Activated T-cell treated with anti-CD3 and anti-CD28 coated beads, Interleukin-2, amount 50 U/mL, for 4 hours (primary cell): ENCODE measurements around the gene AQP9. TPM values are rescaled to one million over a fixed set of nuclear protein-coding genes. Genes with fewer than 3 reads are reported as not detected.
A peak's percentile ranks its signal among the peaks of the same experiment; 100 is the strongest.

Experiments
- ATAC-seq, 2 donors: fragments of 200-7000 bp; cut with Tn5 transposase; one replicate each; pipeline ENCODE4 v1.10.0; 2021
- DNase-seq: peaks from one replicate; pipeline ENCODE4 v3.0.0-alpha.2; 2020
- H3K27me3 Mint-ChIP-seq: one replicate; pipeline ENCODE4 v1.8.0; 2021; ENCODE audit warnings: low read depth, mixed read lengths
- H3K36me3 Mint-ChIP-seq: one replicate; pipeline ENCODE4 v1.8.0; 2022; ENCODE audit warnings: mixed read lengths; ENCODE audit not compliant: insufficient read depth
- H3K4me1 Mint-ChIP-seq: one replicate; pipeline ENCODE4 v1.8.0; 2021; ENCODE audit warnings: low read depth, mixed read lengths
- H3K4me3 Mint-ChIP-seq: one replicate; pipeline ENCODE4 v1.8.0; 2021; ENCODE audit warnings: mild to moderate bottlenecking, moderate library complexity, mixed read lengths
- H3K9me3 Mint-ChIP-seq: one replicate; pipeline ENCODE4 v1.8.0; 2021; ENCODE audit warnings: mixed read lengths
- total RNA-seq, 3 donors: library from RNA; stranded (reverse); gene quantifications; one replicate each; pipeline ENCODE4 v1.2.1, GENCODE V29; 2021

Gene AQP9
- total RNA-seq, 3 donors from 2014 or later, result 0.26 to 0.99 (median 0.60) TPM

- ATAC-seq (no peak), DNase-seq (no peak)
- Mint-ChIP-seq H3K9me3 (no peaks in the 10 kb centered on the region), H3K27me3 (peaks cover 2% of the 10 kb centered on the region), H3K4me1 (no peaks in the 10 kb centered on the region), H3K4me3 (no peak overlapping the region), H3K36me3 (no peaks in the 10 kb centered on the region)
These were observed 74.8 kb downstream of the AQP9 start for GRCh38 chr15:58212909-58213526.

DNA sequence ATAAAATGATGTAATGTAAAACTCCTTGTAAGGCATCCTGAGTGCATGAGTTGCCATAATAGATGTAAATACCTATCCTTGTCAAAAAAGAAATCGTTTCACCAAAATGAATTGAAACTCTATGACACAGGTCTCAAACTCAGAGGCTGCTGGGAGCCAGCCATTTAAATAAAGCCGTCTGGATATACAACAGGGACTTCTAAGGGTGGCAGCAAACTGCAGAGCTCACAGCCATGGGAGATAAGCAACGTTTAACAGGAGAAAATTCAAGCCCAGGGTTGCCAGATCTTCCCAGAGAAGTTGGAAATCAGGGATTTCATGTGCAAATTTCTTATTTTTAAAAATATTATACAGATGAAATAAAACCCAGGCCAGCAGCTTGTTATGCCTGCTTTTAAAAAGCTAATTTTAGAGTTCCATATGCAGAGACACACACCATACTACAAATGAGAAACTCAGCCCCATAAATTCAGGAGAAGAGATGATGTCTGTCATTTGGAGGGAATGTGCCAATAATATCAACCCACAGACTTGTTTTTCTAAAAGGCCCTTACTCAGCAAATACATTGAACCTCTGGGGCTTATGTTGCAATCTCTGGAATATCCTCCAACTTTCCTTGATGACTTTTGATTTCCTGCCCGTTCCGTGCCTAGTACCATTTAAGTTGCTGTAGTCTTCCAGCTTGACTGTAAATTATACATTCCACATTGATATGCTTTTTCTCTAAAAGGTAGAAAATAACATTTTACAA is 75.6 kb downstream of the AQP9 start:
- no peak overlapping the region for H3K4me3 Mint-ChIP-seq
- no peaks in the 10 kb centered on the region for H3K9me3 Mint-ChIP-seq
- H3K4me1 Mint-ChIP-seq, result no peaks in the 10 kb centered on the region

GRCh38 chr15:58214591-58215340 is 76.6 kb downstream of the AQP9 start:
- no peak for ATAC-seq
- Mint-ChIP-seq H3K4me1 (no peaks in the 10 kb centered on the region), H3K4me3 (no peak overlapping the region), H3K27me3 (peaks cover 2% of the 10 kb centered on the region), H3K36me3 (no peaks in the 10 kb centered on the region), H3K9me3 (no peaks in the 10 kb centered on the region)
- no peak for DNase-seq

More for the DNA sequence above, 75.6 kb downstream of the AQP9 start:
- peaks cover 2% of the 10 kb centered on the region for H3K27me3 Mint-ChIP-seq
- DNase-seq (no peak), ATAC-seq (no peak)
- H3K36me3 Mint-ChIP-seq, result no peaks in the 10 kb centered on the region

DNA sequence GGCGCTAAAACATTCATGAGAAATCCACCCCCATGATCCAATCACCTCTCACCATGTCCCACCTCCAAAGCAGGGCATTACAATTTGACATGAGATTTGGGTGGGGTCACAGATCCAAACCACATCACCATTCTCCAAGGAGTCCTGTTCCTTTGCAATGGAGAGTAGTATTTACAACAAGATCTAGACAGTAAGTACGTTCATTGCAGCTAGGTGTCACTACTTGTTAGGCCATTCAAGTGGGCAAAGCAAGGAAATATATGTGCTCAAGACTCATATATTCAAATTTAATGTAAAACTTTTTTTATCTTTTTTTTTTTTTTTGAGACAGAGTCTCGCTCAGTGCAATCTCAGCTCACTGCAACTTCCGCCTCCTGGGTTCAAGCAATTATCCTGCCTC is 79.3 kb downstream of the AQP9 start:
- DNase-seq, result no peak
- Mint-ChIP-seq H3K27me3 (peaks cover 2% of the 10 kb centered on the region), H3K36me3 (no peaks in the 10 kb centered on the region), H3K4me1 (no peaks in the 10 kb centered on the region), H3K9me3 (no peaks in the 10 kb centered on the region), H3K4me3 (no peak overlapping the region)
- no peak for ATAC-seq

GRCh38 chr15:58221591-58222241 is 83.5 kb downstream of the AQP9 start:
- no peaks in the 10 kb centered on the region for H3K9me3 Mint-ChIP-seq
- H3K36me3 Mint-ChIP-seq, result no peaks in the 10 kb centered on the region
- no peak for ATAC-seq
- DNase-seq, result no peak
- H3K4me1 Mint-ChIP-seq, result no peaks in the 10 kb centered on the region
- H3K4me3 Mint-ChIP-seq, result no peak overlapping the region
- peaks cover 2% of the 10 kb centered on the region for H3K27me3 Mint-ChIP-seq

GRCh38 chr15:58222679-58223078 is 84.5 kb downstream of the AQP9 start:
- H3K36me3 Mint-ChIP-seq, result no peaks in the 10 kb centered on the region
- no peaks in the 10 kb centered on the region for H3K27me3 Mint-ChIP-seq
- ATAC-seq (no peak), DNase-seq (no peak)
- no peaks in the 10 kb centered on the region for H3K9me3 Mint-ChIP-seq
- H3K4me1 Mint-ChIP-seq, result no peaks in the 10 kb centered on the region
- no peak overlapping the region for H3K4me3 Mint-ChIP-seq

- no peaks in the 10 kb centered on the region for H3K9me3 Mint-ChIP-seq
- no peaks in the 10 kb centered on the region for H3K27me3 Mint-ChIP-seq
- no peak for ATAC-seq
- H3K4me3 Mint-ChIP-seq, result no peak overlapping the region
- no peak for DNase-seq
- no peaks in the 10 kb centered on the region for H3K36me3 Mint-ChIP-seq
- H3K4me1 Mint-ChIP-seq, result peaks cover 4% of the 10 kb centered on the region
These were observed 85.3 kb downstream of the AQP9 start for GRCh38 chr15:58223432-58223831.

DNA sequence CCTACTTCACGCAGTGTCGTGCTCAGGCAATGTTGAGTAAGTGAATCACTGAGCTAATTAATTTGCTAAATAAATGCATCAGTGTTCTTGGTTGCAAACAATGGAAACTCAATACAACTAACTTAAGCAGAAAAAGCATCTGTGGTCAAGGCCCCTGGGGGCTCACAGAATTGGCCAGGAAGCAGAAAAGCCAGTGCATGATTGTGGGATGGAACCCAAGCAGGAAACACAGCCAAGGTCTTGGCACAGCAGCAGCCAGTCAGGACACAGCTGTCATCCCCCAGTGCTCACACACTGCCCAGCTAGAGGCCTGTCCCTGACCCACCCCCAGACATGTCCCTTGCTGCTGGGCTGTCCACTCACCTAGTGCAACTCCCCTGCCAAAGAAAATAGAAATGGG is 85.9 kb downstream of the AQP9 start:
- no peak for ATAC-seq
- no peak for DNase-seq
- peaks cover 11% of the 10 kb centered on the region for H3K4me1 Mint-ChIP-seq
- no peaks in the 10 kb centered on the region for H3K36me3 Mint-ChIP-seq
- peaks cover 2% of the 10 kb centered on the region for H3K27me3 Mint-ChIP-seq
- no peak overlapping the region for H3K4me3 Mint-ChIP-seq
- H3K9me3 Mint-ChIP-seq, result no peaks in the 10 kb centered on the region

DNA sequence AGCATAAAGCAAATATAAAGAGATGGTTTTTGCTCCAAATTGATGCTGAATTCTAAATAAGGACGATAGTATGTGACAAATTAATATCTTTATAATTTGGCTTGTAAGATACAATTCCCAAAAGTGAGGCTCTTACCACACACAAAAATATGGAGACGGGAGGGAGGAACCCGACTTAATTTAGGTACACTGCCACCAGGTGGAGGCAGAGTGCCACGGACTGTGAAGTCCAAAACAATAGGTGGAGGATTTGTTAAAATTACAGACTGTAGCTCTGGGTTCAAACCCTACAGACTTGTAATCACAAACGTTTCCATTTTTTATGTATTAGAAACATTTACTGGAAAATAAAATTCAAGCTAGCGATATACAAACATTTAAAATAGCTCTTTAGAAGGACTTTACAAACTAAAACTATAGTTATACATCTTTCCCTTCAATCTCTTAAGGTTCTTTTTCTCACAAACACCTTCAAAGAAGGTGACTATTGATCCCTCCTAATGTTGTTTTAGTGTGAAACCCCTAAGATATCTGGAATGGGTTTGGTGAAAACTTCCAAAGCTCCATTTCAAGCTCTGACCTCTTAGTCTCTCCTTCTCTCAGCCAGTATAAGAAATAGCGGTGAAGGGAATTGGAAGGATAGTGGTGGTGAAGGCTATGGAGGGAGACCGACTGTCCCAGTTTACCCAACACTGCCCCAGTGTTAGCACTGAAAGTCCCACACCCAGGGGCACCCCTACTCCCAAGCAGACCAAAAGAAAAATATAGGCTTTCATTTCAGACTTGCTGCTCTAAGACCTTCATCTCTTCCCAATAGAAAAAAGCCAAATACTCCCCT is 89.7 kb downstream of the AQP9 start:
- Mint-ChIP-seq H3K4me1 (peaks cover 14% of the 10 kb centered on the region), H3K27me3 (peaks cover 9% of the 10 kb centered on the region), H3K9me3 (no peaks in the 10 kb centered on the region), H3K36me3 (no peaks in the 10 kb centered on the region), H3K4me3 (no peak overlapping the region)
- ATAC-seq (peak; percentile 53 to 54), DNase-seq (peak; percentile 60)

DNA sequence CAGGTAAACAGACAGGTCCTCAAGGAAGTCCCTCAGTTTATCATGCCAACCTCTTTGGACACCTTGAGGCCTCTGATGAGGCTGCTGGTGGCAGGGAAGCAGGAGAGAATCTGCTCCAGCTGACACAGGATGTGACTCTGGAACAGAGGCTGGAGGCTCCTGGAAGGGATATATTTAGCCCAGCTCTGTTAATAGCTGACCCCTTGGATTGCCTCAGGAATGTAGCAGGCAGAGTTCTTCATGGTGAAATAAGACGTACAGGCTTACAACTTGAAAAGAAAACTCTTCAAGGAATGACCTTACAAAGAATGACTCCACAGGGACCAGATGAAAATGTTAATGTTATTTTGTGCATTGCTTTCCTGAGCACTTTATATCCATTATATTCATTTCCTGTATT is 90.5 kb downstream of the AQP9 start:
- Mint-ChIP-seq H3K4me3 (no peak overlapping the region), H3K27me3 (peaks cover 9% of the 10 kb centered on the region), H3K9me3 (no peaks in the 10 kb centered on the region), H3K36me3 (no peaks in the 10 kb centered on the region), H3K4me1 (peaks cover 14% of the 10 kb centered on the region)
- ATAC-seq, result no peak
- DNase-seq, result no peak

GRCh38 chr15:58229297-58229768 is 91.2 kb downstream of the AQP9 start:
- Mint-ChIP-seq H3K36me3 (no peaks in the 10 kb centered on the region), H3K27me3 (peaks cover 9% of the 10 kb centered on the region), H3K9me3 (no peaks in the 10 kb centered on the region), H3K4me3 (no peak overlapping the region), H3K4me1 (peaks cover 14% of the 10 kb centered on the region)
- no peak for DNase-seq
- no peak for ATAC-seq

- peaks cover 14% of the 10 kb centered on the region for H3K4me1 Mint-ChIP-seq
- peaks cover 9% of the 10 kb centered on the region for H3K27me3 Mint-ChIP-seq
- H3K9me3 Mint-ChIP-seq, result no peaks in the 10 kb centered on the region
- ATAC-seq (no peak), DNase-seq (no peak)
- H3K36me3 Mint-ChIP-seq, result no peaks in the 10 kb centered on the region
- no peak overlapping the region for H3K4me3 Mint-ChIP-seq
These were observed 94.3 kb downstream of the AQP9 start for GRCh38 chr15:58232281-58233065.

GRCh38 chr15:58233341-58233740 is 95.2 kb downstream of the AQP9 start:
- no peak for ATAC-seq
- H3K36me3 Mint-ChIP-seq, result no peaks in the 10 kb centered on the region
- H3K9me3 Mint-ChIP-seq, result no peaks in the 10 kb centered on the region
- DNase-seq, result no peak
- H3K4me3 Mint-ChIP-seq, result no peak overlapping the region
- peaks cover 12% of the 10 kb centered on the region for H3K27me3 Mint-ChIP-seq
- H3K4me1 Mint-ChIP-seq, result peaks cover 11% of the 10 kb centered on the region
